Measurements from ENCODE around the gene TMEM88.

GRCh38 chr17:7814969-7815368, 39.9 kb upstream of the TMEM88 start:
- no peak for TF ChIP-seq ZNF565 (CRISPR knock-in tag; conservative IDR thresholded peaks at IDR 0.05; ENCODE audit: low read depth)
- TF ChIP-seq ARNTL (CRISPR knock-in tag; IDR thresholded peaks at IDR 0.05; ENCODE audit: borderline replicate concordance, low read depth) = no peak
- no peak for TF ChIP-seq PATZ1 (CRISPR knock-in tag; IDR thresholded peaks at IDR 0.05; ENCODE audit: borderline replicate concordance)
- no peak for TF ChIP-seq ZFP3 (CRISPR knock-in tag; IDR thresholded peaks at IDR 0.05)
- no peak for TF ChIP-seq TCF4 (CRISPR knock-in tag; IDR thresholded peaks at IDR 0.05; ENCODE audit: borderline replicate concordance)
- no peak for TF ChIP-seq TOX (CRISPR knock-in tag; IDR thresholded peaks at IDR 0.05; ENCODE audit: borderline replicate concordance)
- no peak for TF ChIP-seq ZC3H10 (CRISPR knock-in tag; IDR thresholded peaks at IDR 0.05)
- no peak for TF ChIP-seq RARB (CRISPR knock-in tag; IDR thresholded peaks at IDR 0.05)
- no peak for TF ChIP-seq SNAI2 (CRISPR knock-in tag; IDR thresholded peaks at IDR 0.05)
- TF ChIP-seq OSR1 (CRISPR knock-in tag; IDR thresholded peaks at IDR 0.05) = no peak
- no peak for TF ChIP-seq CREB5 (CRISPR knock-in tag; IDR thresholded peaks at IDR 0.05; ENCODE audit: low read depth)
- no peak for TF ChIP-seq ZNF8 (CRISPR knock-in tag; IDR thresholded peaks at IDR 0.05)
- no peak for TF ChIP-seq ESRRG (CRISPR knock-in tag; IDR thresholded peaks at IDR 0.05)
- TF ChIP-seq ZNF70 (CRISPR knock-in tag; IDR thresholded peaks at IDR 0.05) = no peak
